GM21526 (cell line): Measurements from ENCODE around the gene PPP1R7.

Experiments used
- ATAC-seq: cut with Tn5 transposase; IDR thresholded peaks from one replicate; pipeline ENCODE4 v1.9.1; 2021; ENCODE audit warnings: moderate library complexity; ENCODE audit not compliant: unreplicated experiment, low FRiP score

The PPP1R7 gene

DNA sequence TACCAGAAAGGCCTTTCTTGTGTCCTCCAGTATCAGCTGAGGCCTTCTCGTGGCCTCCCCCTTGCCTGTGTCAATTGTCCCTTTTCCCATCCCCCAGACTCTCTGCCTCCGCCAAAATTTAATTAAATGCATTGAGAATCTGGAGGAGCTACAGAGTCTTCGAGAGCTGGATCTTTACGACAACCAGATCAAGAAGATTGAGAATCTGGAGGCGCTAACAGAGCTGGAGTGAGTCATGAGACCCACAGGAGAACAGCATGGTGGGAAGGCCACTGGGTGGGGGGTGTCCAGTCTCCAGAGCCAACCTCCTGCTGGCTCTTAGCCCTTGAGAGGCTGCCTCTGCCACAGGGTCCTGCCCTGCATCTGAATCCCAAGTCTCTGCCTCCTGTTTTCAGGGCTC is 8.8 kb downstream of the PPP1R7 start:
- no peak for ATAC-seq

DNA sequence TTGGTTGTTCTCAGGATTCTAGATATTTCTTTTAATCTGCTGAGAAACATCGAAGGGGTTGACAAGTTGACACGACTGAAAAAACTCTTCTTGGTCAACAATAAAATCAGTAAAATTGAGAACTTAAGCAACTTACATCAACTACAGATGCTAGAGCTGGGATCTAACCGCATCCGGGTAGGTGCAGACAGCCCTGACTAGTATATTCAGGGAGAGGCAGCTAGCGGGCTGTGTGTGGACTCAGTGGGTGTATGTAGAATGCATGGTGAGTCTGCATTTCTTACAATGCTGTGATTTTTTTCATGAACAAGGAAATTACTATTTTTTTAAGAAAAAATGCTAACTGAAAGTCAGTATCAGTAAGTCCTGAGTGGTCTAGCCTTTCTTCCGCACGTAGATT is 10.1 kb downstream of the PPP1R7 start:
- no peak for ATAC-seq

- no peak for ATAC-seq
Observed at GRCh38 chr2:241161646-241162281, 11.5 kb downstream of the PPP1R7 start.

- no peak for ATAC-seq
Observed at GRCh38 chr2:241163601-241164118, 13.4 kb downstream of the PPP1R7 start.

GRCh38 chr2:241168366-241168765 is 18.1 kb downstream of the PPP1R7 start:
- ATAC-seq, result no peak

GRCh38 chr2:241173557-241173956 is 23.3 kb downstream of the PPP1R7 start:
- no peak for ATAC-seq

- ATAC-seq, result no peak
Observed at GRCh38 chr2:241177526-241178334, 27.5 kb downstream of the PPP1R7 start.

DNA sequence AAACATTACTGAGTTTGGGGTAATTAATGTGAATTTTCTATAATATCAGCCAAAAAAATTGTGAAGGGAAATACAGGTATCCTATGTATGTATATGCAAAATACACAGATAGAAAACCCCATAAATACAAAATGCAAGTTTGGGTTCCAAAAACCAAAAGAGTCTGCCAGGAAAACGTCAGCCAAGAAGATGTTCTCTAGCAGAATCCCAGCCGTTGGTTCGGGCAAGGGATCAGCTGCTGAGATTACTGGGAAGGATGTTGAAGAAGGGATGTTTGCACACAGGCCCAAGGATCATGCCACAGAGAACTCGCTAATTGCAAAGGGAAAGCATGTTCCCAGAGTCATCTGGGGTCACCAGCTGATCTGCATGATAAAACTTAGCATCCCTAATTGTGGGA is 28.7 kb downstream of the PPP1R7 start:
- ATAC-seq, result no peak

DNA sequence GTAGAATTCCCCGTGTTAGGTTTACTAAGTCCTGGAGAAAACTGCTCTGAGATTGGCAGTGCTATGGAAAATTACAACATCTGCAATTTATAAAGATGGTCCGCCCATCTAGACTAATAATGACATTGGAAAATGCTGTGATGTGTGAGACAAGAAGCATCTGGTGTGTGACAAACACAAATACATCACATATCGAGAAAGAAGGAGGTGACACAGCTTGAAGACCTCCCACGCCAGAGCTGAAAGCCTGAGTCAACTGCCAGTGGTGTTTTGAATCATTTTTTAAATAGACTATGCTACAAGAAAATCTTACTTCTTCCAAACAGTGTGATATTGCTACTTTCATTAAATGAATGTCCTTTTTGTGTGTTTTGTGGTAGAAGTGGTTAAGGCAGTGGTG is 29.6 kb downstream of the PPP1R7 start:
- no peak for ATAC-seq

DNA sequence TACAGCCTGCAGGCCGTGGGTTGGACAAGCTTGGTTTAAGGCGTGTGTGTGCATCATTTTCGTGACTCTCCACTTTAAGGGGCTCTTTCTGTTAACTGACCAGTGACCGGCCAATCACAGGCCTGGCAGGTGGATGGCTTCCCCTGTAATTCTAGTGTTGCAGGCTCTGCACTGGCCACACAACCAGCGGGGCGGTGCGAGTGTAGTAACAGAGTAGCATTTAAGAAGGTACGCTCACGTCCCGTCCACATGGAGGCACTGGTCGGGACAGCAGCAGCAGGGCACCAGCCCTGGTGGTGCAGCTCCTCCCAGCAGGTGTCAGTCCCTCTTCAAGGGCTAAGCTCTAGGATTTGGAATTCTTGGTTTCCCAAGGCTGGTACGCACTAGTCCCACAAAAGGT is 30.2 kb downstream of the PPP1R7 start:
- no peak for ATAC-seq

DNA sequence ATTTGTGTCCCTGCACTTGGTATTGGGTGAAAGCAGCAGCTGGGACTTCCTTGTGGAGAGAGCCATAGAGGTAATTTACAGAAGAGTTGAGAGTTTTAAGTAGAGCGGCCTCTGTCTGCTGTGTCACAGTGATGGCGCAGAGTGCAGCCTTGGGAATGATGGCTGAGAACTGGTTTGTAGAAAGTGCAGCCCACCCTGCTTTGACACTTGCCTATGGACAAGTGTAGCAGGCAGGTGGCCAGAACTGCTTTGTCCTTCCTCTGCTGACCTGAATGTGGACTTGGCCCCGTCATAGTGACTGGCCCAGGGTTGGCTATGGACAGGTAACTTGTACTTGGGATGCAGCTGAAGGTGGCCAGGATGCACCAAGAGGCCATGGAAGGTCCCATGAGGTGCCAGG is 31.9 kb downstream of the PPP1R7 start:
- no peak for ATAC-seq

DNA sequence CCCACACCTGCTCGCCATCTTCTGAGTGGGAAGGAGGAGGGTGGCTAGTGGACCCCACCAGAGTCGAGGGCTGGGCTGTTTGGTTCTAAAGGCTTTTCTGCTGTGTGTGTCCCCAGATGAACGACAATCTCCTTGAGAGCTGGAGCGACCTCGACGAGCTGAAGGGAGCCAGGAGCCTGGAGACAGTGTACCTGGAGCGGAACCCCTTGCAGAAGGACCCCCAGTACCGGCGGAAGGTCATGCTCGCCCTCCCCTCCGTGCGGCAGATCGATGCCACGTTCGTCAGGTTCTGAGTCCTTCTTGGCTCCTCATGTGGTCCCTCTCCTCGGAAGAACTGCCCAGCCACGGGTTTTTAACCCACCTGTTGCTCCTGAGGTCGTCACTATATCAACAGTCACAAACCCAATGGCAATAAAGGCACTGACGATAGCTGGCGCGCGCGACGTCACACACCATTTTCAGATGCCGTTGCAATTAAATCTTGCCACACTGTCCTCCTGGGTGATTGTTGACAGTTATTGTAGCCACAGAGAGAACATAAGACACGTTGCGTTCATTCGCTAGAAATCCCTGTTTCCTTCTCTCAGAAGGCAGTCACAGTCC is 32.4 kb downstream of the PPP1R7 start:
- ATAC-seq, result no peak

DNA sequence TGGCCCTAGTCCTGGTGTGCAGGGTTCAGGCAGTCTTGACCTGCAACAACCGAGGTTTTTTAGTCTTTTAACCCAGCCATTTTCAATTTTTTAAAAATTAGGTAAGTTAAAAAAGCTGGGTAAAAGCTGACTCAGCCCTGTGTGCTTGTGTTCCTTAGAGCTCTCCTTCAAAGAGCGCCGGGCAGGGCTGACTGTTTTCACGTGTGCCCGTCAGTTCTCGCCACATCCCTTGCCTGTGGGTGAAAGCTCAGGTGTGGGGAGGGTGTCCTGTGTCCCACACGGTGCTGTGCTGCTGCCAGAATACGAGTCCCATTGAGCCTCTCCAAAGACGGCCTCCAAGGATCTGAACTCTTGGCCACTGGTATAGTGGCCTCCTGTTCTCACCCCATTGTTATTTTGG is 33.0 kb downstream of the PPP1R7 start:
- ATAC-seq, result no peak

GRCh38 chr2:241184901-241185300 is 34.6 kb downstream of the PPP1R7 start:
- no peak for ATAC-seq

DNA sequence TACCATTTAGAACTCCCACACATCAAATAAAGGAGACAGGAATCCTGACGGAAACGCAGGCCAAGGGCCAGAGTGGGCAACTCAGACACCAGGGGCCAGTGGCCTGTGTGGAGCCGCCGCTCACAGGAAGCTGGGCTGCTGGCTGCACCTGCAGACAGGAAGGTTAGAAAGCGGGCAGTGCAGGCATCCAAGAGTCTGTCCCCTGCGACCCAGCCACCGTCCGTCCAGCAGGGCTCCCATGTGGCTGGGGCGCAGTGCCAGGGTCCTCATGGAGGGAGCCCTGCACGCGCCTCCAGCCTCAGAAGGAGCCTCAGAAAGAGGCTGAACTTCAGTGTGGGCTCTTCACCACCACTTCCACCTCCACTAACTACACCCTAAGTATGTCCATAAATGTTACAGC is 35.7 kb downstream of the PPP1R7 start:
- ATAC-seq, result no peak

DNA sequence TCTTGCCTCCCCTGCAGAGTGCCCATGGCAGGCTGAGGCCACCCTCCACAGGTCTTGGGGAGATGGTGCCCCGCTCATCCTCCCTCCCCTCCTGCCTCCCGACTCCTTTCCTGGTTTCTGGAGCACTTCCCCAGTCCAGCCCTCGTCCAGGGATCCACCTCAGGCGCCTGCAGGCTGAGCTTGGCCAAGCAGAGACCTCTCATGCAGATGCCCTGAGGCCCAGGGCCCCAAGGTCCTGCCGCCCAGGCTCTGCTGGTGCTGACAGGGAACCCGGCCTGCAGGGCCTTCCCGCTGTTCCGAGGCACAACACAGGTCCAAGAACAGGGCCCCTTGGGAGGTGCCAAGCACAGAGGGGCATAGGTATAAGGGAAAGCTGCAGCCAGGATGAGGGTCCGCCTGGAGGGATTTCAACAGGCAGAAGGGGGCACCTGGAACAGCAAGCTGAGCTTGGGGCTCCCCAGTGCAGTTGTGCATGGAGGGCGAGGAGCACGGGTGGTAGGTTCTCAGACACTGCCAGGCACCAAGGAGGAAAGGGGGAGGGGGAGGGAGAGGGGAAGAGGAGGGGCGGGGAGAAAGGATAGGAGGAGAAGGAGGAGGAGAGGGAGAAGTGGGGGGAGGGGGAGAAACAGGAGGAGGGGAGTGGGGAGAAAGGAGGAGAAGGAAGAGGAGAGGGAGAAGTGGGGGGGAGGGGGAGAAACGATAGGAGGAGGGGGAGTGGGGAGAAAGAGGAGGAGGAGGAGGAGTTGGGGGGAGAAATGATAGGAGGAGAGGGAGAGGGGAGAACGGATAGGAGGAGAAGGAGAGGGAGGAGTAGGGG is 37.0 kb downstream of the PPP1R7 start:
- ATAC-seq, result no peak

DNA sequence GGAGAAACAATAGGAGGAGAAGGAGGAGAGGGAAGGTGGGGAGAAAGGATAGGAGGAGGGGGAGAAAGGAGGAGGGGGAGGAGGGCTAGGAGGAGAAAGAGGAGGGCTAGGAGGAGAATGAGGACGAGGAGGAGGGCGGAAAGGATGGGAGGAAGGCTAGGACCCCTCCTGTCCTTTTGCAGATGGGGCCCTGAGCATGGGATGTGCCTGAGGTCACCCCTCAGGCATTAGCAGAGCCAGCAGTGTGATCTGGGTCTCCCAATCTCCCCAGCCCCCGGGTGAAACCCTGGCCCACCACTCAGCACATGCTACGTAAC is 37.6 kb downstream of the PPP1R7 start:
- ATAC-seq, result no peak

- no peak for ATAC-seq
Observed at GRCh38 chr2:241188361-241189092, 38.3 kb downstream of the PPP1R7 start, which contains the start of gene ANO7. ANO7 (plus strand) TSS chr2:241188677; CDS start chr2:241190064, 1,387 bp downstream.

GRCh38 chr2:241189093-241189855 is 39.0 kb downstream of the PPP1R7 start:
- ATAC-seq, result no peak

DNA sequence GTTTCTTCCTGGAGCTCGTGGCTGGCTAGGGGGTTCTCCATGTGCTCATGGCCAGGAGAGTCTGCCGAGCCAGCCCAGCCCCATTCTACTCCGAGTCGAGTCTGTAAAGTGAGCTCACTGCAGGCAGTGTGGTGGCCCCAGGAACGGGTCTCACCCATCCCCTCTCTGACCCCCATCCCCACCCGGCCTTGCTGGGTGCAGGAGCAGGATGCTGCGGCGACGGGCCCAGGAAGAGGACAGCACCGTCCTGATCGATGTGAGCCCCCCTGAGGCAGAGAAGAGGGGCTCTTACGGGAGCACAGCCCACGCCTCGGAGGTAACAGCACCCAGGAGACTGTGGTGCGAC is 39.6 kb downstream of the PPP1R7 start:
- ATAC-seq, result no peak
